ENCODE measurements around the gene PKD1. TPM values are rescaled to one million over a fixed set of nuclear protein-coding genes. Genes with fewer than 3 reads are reported as not detected.
"Not testable (repeated sequence)": the region's sequence is repeated elsewhere in the genome, so short reads cannot be mapped to it uniquely, and the experiment has no call there.

The PKD1 gene
- total RNA-seq (100 to 1,000 TPM in 2 of 5 experiments, 10 to 100 TPM in 3; 82.8 to 153 (median 98.3) TPM), polyA plus RNA-seq (1 to 10 TPM; 4.9 to 9.8 TPM), total RNA-seq (233 reads per million, percentile 94 among the genes with 10 or more reads in this experiment)

DNA sequence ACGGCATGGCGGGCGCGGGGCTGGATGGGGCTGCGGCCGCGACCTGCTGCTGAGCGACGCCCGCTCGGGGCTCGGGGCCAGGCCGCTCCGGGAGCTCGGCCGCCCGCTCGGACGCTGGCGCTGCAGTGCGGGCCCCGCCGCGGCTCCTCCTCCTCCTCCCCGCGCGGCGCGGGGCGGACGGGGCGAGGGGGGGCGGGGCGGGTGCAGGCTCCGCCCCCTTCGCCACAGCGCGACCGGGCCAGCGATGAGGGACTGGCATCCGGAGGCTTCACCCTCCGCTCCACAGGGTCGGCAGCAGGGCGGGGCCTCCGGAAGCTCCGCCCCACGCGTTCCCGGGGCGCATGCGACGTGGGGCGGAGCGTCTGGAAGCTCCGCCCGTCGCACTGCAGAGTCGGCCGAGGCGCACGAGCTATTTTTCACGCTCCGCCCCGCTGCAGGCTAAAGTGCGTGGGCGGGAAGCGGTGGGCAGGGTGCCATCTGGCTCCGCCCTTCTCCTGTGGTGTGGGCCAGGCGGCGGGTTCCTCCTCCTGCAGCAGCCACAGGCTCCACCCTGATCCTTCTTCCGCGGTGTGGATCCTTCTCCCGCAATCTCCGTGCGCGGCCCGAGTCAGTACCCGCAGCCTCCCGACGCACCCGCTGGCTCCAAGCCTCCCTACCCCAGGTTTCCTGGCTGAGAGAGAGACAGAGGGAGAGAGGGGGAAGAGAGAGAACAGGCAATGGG lies at the start of gene PKD1:
Gene PKD1, minus strand, starts transcription at position 129 of the 721 bp plus-strand sequence. CDS start 209 bp downstream, outside the sequence.
- POLR2A ChIA-PET: interaction anchor here (0.6 to 2.7 kb wide), 5 partner anchors 15 to 1167 kb away, joined by 3 to 14 read pairs (median 7); partner anchors contain the start of genes TBL3 and TRAF7
- intact Hi-C loops (cut with micrococcal nuclease): loop anchor here (1.0 kb wide), 2 partner anchors 19 to 113 kb away; partner anchors contain the start of gene TRAF7 (in 1 of the 2)
- H3K4me3 ChIP-seq (ENCODE audit: low read length): peak within 1 kb of the TSS; percentile 28

DNA sequence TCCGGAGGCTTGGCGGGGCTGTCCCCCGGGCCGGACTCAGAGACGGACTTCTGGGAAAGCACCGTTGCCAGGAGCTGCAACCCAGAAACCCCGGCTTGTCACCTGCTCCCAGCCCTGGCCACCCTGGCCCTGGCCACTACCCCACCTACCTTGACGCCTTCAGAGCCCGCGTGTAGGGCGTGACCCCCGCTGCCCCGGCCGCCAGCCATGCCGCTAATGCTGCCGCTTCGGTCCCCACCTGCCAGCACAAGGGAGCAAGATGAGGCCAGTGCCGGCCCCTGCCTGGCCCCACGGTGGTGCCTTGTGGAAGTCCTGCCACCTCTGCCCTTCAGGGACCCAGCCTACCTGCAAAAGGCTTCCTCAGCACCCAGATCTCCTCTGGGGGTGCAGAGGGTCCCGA lies 49.3 kb upstream of the PKD1 start:
- Histone ChIP-seq H3K36me3 (ENCODE audit: control insufficient read depth in 2 of 3, insufficient read depth in 3 of 3, low read length in 3 of 3) (no peaks in the 10 kb centered on the region), H3K4me3 (ENCODE audit: low read length) (no peak overlapping the region), H3K27ac (ENCODE audit: low read depth, low read length) (no peak overlapping the region), H3K9me3 (ENCODE audit: control insufficient read depth in 2 of 3, low read length in 3 of 3) (no peaks in the 10 kb centered on the region), H3K4me1 (ENCODE audit: control insufficient read depth in 2 of 2, insufficient read depth in 2 of 2, low read length in 2 of 2) (no peaks in the 10 kb centered on the region), H3K27me3 (ENCODE audit: control insufficient read depth in 2 of 2, insufficient read depth in 2 of 2, low read length in 2 of 2) (no peaks in the 10 kb centered on the region)
- H3K9me3 Mint-ChIP-seq: peaks cover 0 to 2% (median 0%) of the 10 kb centered on the region in 11 donors
- H3K36me3 Mint-ChIP-seq: no peaks in the 10 kb centered on the region
- ATAC-seq (no peak), DNase-seq (no peak)
- CTCF ChIA-PET: interaction anchor here (0.6 kb wide), 1 partner anchor 10 kb away, joined by 3 read pairs; no protein-coding TSS in a partner anchor
- no peak overlapping the region for H3K4me3 Mint-ChIP-seq
- intact Hi-C loops (cut with micrococcal nuclease): no loop called here
- peaks cover 0 to 2% (median 0%) of the 10 kb centered on the region in 7 donors for H3K4me1 Mint-ChIP-seq
- H3K27me3 Mint-ChIP-seq: no peaks in the 10 kb centered on the region
- no peak overlapping the region for H3K27ac Mint-ChIP-seq
- POLR2A ChIA-PET: no interaction called here

More for the DNA sequence above, at the start of gene PKD1:
- CTCF ChIA-PET: interaction anchor here (0.8 to 1.6 kb wide), 2 partner anchors 19 to 132 kb away, joined by 3 to 11 read pairs; partner anchors contain the start of gene TRAF7
- H3K9me3 ChIP-seq (ENCODE audit: control insufficient read depth in 2 of 3, low read length in 3 of 3); H3K27me3 ChIP-seq (ENCODE audit: control insufficient read depth in 2 of 2, insufficient read depth in 2 of 2, low read length in 2 of 2); H3K9me3 Mint-ChIP-seq; H3K4me1 ChIP-seq (ENCODE audit: control insufficient read depth in 2 of 2, insufficient read depth in 2 of 2, low read length in 2 of 2); H3K36me3 ChIP-seq (ENCODE audit: control insufficient read depth in 2 of 3, insufficient read depth in 3 of 3, low read length in 3 of 3); H3K27me3 Mint-ChIP-seq; H3K36me3 Mint-ChIP-seq: not testable (repeated sequence)
- H3K27ac Mint-ChIP-seq: peak within 1 kb of the TSS; percentile 83 to 98 (median 95)
- peak within 1 kb of the TSS; percentile 55 for H3K27ac ChIP-seq (ENCODE audit: low read depth, low read length)
- peak within 1 kb of the TSS; percentile 89 to 99 (median 93) for H3K4me3 Mint-ChIP-seq
- peaks cover 9 to 22% (median 15%) of the 10 kb centered on the region in 7 donors for H3K4me1 Mint-ChIP-seq
- DNase-seq: peak; percentile 90 to 100 (median 98)
- peak; percentile 88 for ATAC-seq

GRCh38 chr16:2184346-2184745 lies 48.6 kb upstream of the PKD1 start:
- POLR2A ChIA-PET: no interaction called here
- Histone ChIP-seq H3K36me3 (ENCODE audit: control insufficient read depth in 2 of 3, insufficient read depth in 3 of 3, low read length in 3 of 3) (no peaks in the 10 kb centered on the region), H3K9me3 (ENCODE audit: control insufficient read depth in 2 of 3, low read length in 3 of 3) (no peaks in the 10 kb centered on the region)

DNA sequence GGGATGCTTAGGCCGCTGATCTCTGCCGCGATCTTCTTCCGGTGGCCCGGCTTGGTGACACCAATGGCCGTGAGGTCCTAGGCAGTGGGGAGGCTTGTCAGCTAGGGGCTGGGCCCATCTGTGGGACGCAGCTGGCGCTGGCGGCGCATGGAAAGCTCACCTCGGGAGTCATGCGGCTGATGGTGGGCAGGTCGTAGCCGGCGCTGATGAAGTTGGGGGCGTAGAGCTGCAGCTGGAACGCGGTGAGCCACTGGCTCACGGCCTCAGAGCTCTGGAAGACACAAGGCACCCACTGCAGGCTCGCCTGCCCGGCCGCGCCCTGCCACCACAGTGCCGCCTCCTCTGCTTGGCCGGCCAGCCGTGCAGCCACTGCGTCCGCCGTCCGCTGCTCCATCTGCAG lies 48.0 kb upstream of the PKD1 start:
- Histone ChIP-seq H3K27ac (ENCODE audit: low read depth, low read length) (no peak overlapping the region), H3K36me3 (ENCODE audit: control insufficient read depth in 2 of 3, insufficient read depth in 3 of 3, low read length in 3 of 3) (no peaks in the 10 kb centered on the region), H3K4me1 (ENCODE audit: control insufficient read depth in 2 of 2, insufficient read depth in 2 of 2, low read length in 2 of 2) (no peaks in the 10 kb centered on the region), H3K9me3 (ENCODE audit: control insufficient read depth in 2 of 3, low read length in 3 of 3) (no peaks in the 10 kb centered on the region), H3K27me3 (ENCODE audit: control insufficient read depth in 2 of 2, insufficient read depth in 2 of 2, low read length in 2 of 2) (no peaks in the 10 kb centered on the region), H3K4me3 (ENCODE audit: low read length) (no peak overlapping the region)
- H3K27ac Mint-ChIP-seq: no peak overlapping the region
- peaks cover 0 to 2% (median 0%) of the 10 kb centered on the region in 7 donors for H3K4me1 Mint-ChIP-seq
- peaks cover 0 to 2% (median 0%) of the 10 kb centered on the region in 11 donors for H3K9me3 Mint-ChIP-seq
- no peaks in the 10 kb centered on the region for H3K27me3 Mint-ChIP-seq
- DNase-seq: no peak
- no peaks in the 10 kb centered on the region for H3K36me3 Mint-ChIP-seq
- H3K4me3 Mint-ChIP-seq: no peak overlapping the region
- intact Hi-C loops (cut with micrococcal nuclease): no loop called here
- CTCF ChIA-PET: no interaction called here
- no peak for ATAC-seq
- POLR2A ChIA-PET: no interaction called here

More at GRCh38 chr16:2184346-2184745, 48.6 kb upstream of the PKD1 start:
- no peaks in the 10 kb centered on the region for H3K27me3 ChIP-seq (ENCODE audit: control insufficient read depth in 2 of 2, insufficient read depth in 2 of 2, low read length in 2 of 2)
- Mint-ChIP-seq H3K4me3 (no peak overlapping the region), H3K27me3 (no peaks in the 10 kb centered on the region), H3K36me3 (no peaks in the 10 kb centered on the region), H3K27ac (no peak overlapping the region), H3K9me3 (peaks cover 0 to 2% (median 0%) of the 10 kb centered on the region in 11 donors), H3K4me1 (peaks cover 0 to 2% (median 0%) of the 10 kb centered on the region in 7 donors)
- no peak overlapping the region for H3K4me3 ChIP-seq (ENCODE audit: low read length)
- ATAC-seq (peak; percentile 14), DNase-seq (no peak)
- H3K27ac ChIP-seq (ENCODE audit: low read depth, low read length): no peak overlapping the region
- CTCF ChIA-PET: no interaction called here
- intact Hi-C loops (cut with micrococcal nuclease): no loop called here
- no peaks in the 10 kb centered on the region for H3K4me1 ChIP-seq (ENCODE audit: control insufficient read depth in 2 of 2, insufficient read depth in 2 of 2, low read length in 2 of 2)

- no peak for ATAC-seq
- ChIA-PET CTCF (no interaction called here), POLR2A (no interaction called here)
- H3K36me3 Mint-ChIP-seq: peaks cover 0 to 1% (median 0%) of the 10 kb centered on the region in 5 donors
- H3K4me1 Mint-ChIP-seq: peaks cover 0 to 2% (median 0%) of the 10 kb centered on the region in 7 donors
- peaks cover 0 to 2% (median 0%) of the 10 kb centered on the region in 11 donors for H3K9me3 Mint-ChIP-seq
- Histone ChIP-seq H3K27ac (ENCODE audit: low read depth, low read length) (no peak overlapping the region), H3K9me3 (ENCODE audit: control insufficient read depth in 2 of 3, low read length in 3 of 3) (no peaks in the 10 kb centered on the region), H3K4me3 (ENCODE audit: low read length) (no peak overlapping the region), H3K36me3 (ENCODE audit: control insufficient read depth in 2 of 3, insufficient read depth in 3 of 3, low read length in 3 of 3) (peaks cover 0 to 8% (median 0%) of the 10 kb centered on the region in 3 experiments), H3K4me1 (ENCODE audit: control insufficient read depth in 2 of 2, insufficient read depth in 2 of 2, low read length in 2 of 2) (no peaks in the 10 kb centered on the region), H3K27me3 (ENCODE audit: control insufficient read depth in 2 of 2, insufficient read depth in 2 of 2, low read length in 2 of 2) (no peaks in the 10 kb centered on the region)
- no peaks in the 10 kb centered on the region for H3K27me3 Mint-ChIP-seq
- intact Hi-C loops (cut with micrococcal nuclease): no loop called here
- no peak for DNase-seq
- H3K27ac Mint-ChIP-seq: no peak overlapping the region
- no peak overlapping the region for H3K4me3 Mint-ChIP-seq
Observed at GRCh38 chr16:2181952-2182351, 46.3 kb upstream of the PKD1 start.

DNA sequence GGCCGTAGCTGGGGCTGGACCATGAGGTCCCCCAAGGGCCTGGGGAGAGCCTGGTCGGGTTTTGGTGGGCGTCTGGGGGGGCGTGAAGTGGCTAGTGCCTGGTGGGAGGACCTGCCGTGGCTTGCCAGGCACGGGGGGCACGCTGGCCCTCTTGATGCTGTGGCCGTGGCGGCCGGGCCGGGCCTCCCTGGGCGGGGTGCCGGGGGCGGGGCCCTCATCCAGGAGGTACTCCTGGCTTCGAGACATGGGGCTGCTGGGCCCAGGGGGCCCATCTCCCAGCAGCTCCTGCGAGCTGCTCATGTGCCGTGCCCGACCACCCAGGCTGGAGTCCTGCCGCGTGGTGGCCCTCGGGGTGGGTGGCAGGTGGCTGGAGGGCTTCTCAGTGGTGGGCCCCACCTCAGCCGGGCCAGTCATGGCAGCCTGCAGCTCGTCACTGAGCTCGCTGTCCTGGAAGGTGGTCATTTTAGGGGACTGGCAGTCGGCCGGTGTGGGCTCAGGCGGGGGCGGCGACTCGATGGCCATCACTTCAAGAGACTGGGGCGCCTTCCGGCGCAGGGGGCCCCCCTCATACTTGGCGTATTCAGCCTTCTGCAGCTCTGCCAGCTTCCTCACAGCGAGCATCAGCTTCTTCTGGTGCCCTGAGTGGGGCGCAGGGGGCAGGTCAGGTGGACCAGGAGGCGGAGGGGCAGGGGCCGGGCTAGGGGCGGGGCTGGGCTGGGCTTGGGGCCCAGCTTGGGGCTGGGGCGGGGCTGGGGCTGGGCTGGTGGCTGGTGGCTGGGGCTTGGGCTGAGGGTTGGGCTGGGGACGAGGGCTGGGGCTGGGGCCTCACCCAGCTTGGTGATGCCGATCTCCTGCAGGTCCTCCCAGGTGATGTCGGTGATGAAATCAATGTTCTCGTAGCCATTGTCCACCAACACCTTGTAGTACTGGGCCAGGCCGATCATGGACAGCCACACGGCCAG lies 45.5 kb upstream of the PKD1 start:
- H3K4me3 ChIP-seq (ENCODE audit: low read length): no peak overlapping the region
- H3K27ac ChIP-seq (ENCODE audit: low read depth, low read length): no peak overlapping the region
- Mint-ChIP-seq H3K4me1 (peaks cover 0 to 2% (median 0%) of the 10 kb centered on the region in 7 donors), H3K27me3 (no peaks in the 10 kb centered on the region), H3K4me3 (no peak overlapping the region), H3K27ac (no peak overlapping the region), H3K36me3 (peaks cover 0 to 1% (median 0%) of the 10 kb centered on the region in 5 donors), H3K9me3 (peaks cover 0 to 2% (median 0%) of the 10 kb centered on the region in 11 donors)
- CTCF ChIA-PET: no interaction called here
- no peak for ATAC-seq
- DNase-seq: no peak
- no peaks in the 10 kb centered on the region for H3K4me1 ChIP-seq (ENCODE audit: control insufficient read depth in 2 of 2, insufficient read depth in 2 of 2, low read length in 2 of 2)
- intact Hi-C loops (cut with micrococcal nuclease): no loop called here
- peaks cover 0 to 14% (median 0%) of the 10 kb centered on the region in 3 experiments for H3K36me3 ChIP-seq (ENCODE audit: control insufficient read depth in 2 of 3, insufficient read depth in 3 of 3, low read length in 3 of 3)
- H3K27me3 ChIP-seq (ENCODE audit: control insufficient read depth in 2 of 2, insufficient read depth in 2 of 2, low read length in 2 of 2): no peaks in the 10 kb centered on the region
- H3K9me3 ChIP-seq (ENCODE audit: control insufficient read depth in 2 of 3, low read length in 3 of 3): no peaks in the 10 kb centered on the region
- POLR2A ChIA-PET: no interaction called here
